Tibial nerve (tissue), 4 donors: ENCODE measurements around the gene TNP1.

ENCODE experiments used
- CTCF ChIP-seq, 5 experiments: fragments of 200-600 bp in 3 of 5; fragments of 450-650 bp in 2 of 5; sonication (generic) in 3 of 5; IDR thresholded peaks; one replicate each; pipeline ENCODE4 v1.5.1; 2016 to 2019; ENCODE audit warnings: antibody characterized with exemption in 5 of 5, mild to moderate bottlenecking in 3 of 5, moderate library complexity in 2 of 5
- EP300 ChIP-seq, 2 donors: sonication (generic); formaldehyde crosslinking; IDR thresholded peaks; one replicate each; pipeline ENCODE4 v1.6.1; 2017; ENCODE audit warnings: antibody characterized with exemption in 2 of 2, mild to moderate bottlenecking in 1 of 2
- POLR2A ChIP-seq, 2 donors: fragments of 450-650 bp; IDR thresholded peaks; one replicate each; pipeline ENCODE4 v1.6.1; 2017; ENCODE audit warnings: antibody characterized with exemption in 2 of 2, mild to moderate bottlenecking in 2 of 2, moderate library complexity in 2 of 2

- TF ChIP-seq POLR2A (IDR thresholded peaks at IDR 0.05) (no peak), CTCF (IDR thresholded peaks at IDR 0.05) (no peak), EP300 (IDR thresholded peaks at IDR 0.05) (no peak)
Measured at GRCh38 chr2:216888887-216889622, 29.2 kb upstream of the TNP1 start.
